Spleen (tissue), 11 donors: ENCODE measurements around the gene EPAS1. TPM values are rescaled to one million over a fixed set of nuclear protein-coding genes. Genes with fewer than 3 reads are reported as not detected.
A peak's percentile ranks its signal among the peaks of the same experiment; 100 is the strongest.

Experiments
- DNase-seq: peaks from one replicate; pipeline ENCODE4 v3.0.0-alpha.2; 2020
- H3K27ac ChIP-seq, 8 donors: fragments of 200-600 bp; sonication (generic) in 7 of 8; 1 replicate in 4 of 8; 2 replicates in 4 of 8; pipeline versions ENCODE4 v1.5.0 to v1.8.0; 2016 to 2021; ENCODE audit warnings: inconsistent platforms in 4 of 8, mild to moderate bottlenecking in 4 of 8, moderate library complexity in 1 of 8
- H3K27me3 ChIP-seq, 7 donors: fragments of 200-600 bp; sonication (generic) in 6 of 7; replicated peaks in 1 of 7; 1 replicate in 4 of 7; 2 replicates in 3 of 7; pipeline versions ENCODE4 v1.5.0 to v1.8.0; 2016 to 2021; ENCODE audit warnings: inconsistent platforms in 3 of 7, mild to moderate bottlenecking in 1 of 7
- H3K36me3 ChIP-seq, 6 donors: fragments of 200-600 bp; sonication (generic) in 5 of 6; 1 replicate in 4 of 6; 2 replicates in 2 of 6; pipeline versions ENCODE4 v1.5.0 to v1.8.0; 2016 to 2021; ENCODE audit warnings: inconsistent platforms in 2 of 6
- H3K4me1 ChIP-seq, 6 donors: fragments of 200-600 bp; sonication (generic) in 5 of 6; 1 replicate in 3 of 6; 2 replicates in 3 of 6; pipeline versions ENCODE4 v1.5.0 to v1.8.0; 2016 to 2021; ENCODE audit warnings: inconsistent platforms in 3 of 6
- H3K4me3 ChIP-seq, 8 donors: fragments of 200-600 bp; sonication (generic) in 7 of 8; 1 replicate in 4 of 8; 2 replicates in 4 of 8; pipeline versions ENCODE4 v1.5.0 to v1.8.0; 2016 to 2021; ENCODE audit warnings: inconsistent platforms in 4 of 8, mild to moderate bottlenecking in 4 of 8, moderate library complexity in 2 of 8
- H3K9me3 ChIP-seq, 8 donors: fragments of 200-600 bp; sonication (generic) in 7 of 8; 1 replicate in 4 of 8; 2 replicates in 4 of 8; pipeline versions ENCODE4 v1.5.0 to v1.8.0; 2016 to 2021; ENCODE audit warnings: inconsistent platforms in 4 of 8
- POLR2A ChIP-seq, 3 donors: fragments of 450-650 bp; IDR thresholded peaks; one replicate each; pipeline ENCODE4 v1.5.1; 2017; ENCODE audit warnings: antibody characterized with exemption in 3 of 3, mild to moderate bottlenecking in 1 of 3
- POLR2AphosphoS5 ChIP-seq, 3 donors: sonication (generic); formaldehyde crosslinking; IDR thresholded peaks; one replicate each; pipeline ENCODE4 v1.5.1; 2017; ENCODE audit warnings: antibody characterized with exemption in 3 of 3
- WGBS, 5 donors: extraction: QIAGEN DNeasy Blood & Tissue Kit in 3 of 5; methylation state at CpG; one replicate each; pipeline versions ENCODE4 v1.1.5 to v1.1.7; 2013 to 2018; 5-methylcytosine and 5-hydroxymethylcytosine counted together
- intact Hi-C: fragments of 100-400 bp; cut with DNase I; formaldehyde crosslinking; loops from one replicate; pipeline ENCODE4 v1.15.0; 2023; ENCODE audit warnings: low total_unique reads
- polyA plus RNA-seq, 3 donors: library from polyadenylated mRNA; stranded (reverse); fragments of 200-250 nt; gene quantifications; one replicate each; pipeline ENCODE4 v1.2.1, GENCODE V29; 2013
- total RNA-seq, 7 donors: library from RNA; depleted of rRNA in 3 of 7; stranded (reverse); fragments of >200 nt in 3 of 7; fragmentation: NEBNext Ultra II Directional in 4 of 7; extraction: Animal tissue kit (Norgen Biotek cat#: 25700) in 4 of 7; gene quantifications; one replicate each; pipeline versions ENCODE4 v1.1.0 to v1.2.1, GENCODE V29; 2016 to 2021
- TF ChIP-seq, protein P1 (sequence below), 11 experiments: fragments of 200-600 bp in 7 of 11; fragments of 450-650 bp in 4 of 11; sonication (generic) in 4 of 11; IDR thresholded peaks in 8 of 11; conservative IDR thresholded peaks in 3 of 11; 1 replicate in 7 of 11; 2 replicates in 4 of 11; pipeline versions ENCODE4 v1.4.0 to v1.8.0; 2016 to 2021; ENCODE audit warnings: antibody characterized with exemption in 11 of 11, inconsistent platforms in 4 of 11, mild to moderate bottlenecking in 1 of 11
- donor health status: healthy with polysubstance abuse.
- donor health status: DM: no; HTN: no; CAD: no; lungs with moderate emphysema.
- donor health status: DM: no; HTN: no; CAD: no.
- donor health status: Bipolar disorder and iron deficiency.
- donor health status: healthy.
- donor health status: DM: no; HTN: no; CAD: no.
- donor health status: DM: yes; HTN: yes; CAD: no.

Gene EPAS1
- total and polyA plus RNA-seq, 10 donors: 30.5 to 330 (median 213) TPM

DNA sequence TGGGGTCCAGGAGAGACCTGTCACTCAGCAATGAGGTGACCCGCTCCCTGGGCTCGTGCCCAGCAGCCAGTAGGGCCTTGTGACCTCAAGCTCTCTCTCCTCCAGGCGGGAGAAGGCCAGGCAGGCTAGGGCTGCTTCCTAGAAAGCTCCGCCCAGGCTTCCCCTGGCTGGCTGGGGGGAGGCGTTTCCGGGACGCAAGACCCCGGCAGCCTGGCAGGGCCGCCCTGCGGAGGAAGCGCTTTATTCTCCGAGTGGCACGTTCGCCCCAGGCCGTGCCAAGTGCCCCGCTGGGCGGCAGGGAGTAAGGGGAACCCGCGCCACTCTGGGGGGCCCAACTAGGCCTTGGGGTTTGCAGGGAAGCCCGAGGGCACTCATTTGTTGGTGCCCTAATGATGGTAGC, 21.2 kb upstream of the EPAS1 start:
- intact Hi-C loops: no loop called here
- no peaks in the 10 kb centered on the region for H3K36me3 ChIP-seq
- peak overlapping the region in 1 of 8 donors; percentile 22 for H3K4me3 ChIP-seq
- peak; percentile 72 to 89 (median 88) for TF ChIP-seq POLR2AphosphoS5 (IDR thresholded peaks at IDR 0.05)
- TF ChIP-seq, protein P1, sequence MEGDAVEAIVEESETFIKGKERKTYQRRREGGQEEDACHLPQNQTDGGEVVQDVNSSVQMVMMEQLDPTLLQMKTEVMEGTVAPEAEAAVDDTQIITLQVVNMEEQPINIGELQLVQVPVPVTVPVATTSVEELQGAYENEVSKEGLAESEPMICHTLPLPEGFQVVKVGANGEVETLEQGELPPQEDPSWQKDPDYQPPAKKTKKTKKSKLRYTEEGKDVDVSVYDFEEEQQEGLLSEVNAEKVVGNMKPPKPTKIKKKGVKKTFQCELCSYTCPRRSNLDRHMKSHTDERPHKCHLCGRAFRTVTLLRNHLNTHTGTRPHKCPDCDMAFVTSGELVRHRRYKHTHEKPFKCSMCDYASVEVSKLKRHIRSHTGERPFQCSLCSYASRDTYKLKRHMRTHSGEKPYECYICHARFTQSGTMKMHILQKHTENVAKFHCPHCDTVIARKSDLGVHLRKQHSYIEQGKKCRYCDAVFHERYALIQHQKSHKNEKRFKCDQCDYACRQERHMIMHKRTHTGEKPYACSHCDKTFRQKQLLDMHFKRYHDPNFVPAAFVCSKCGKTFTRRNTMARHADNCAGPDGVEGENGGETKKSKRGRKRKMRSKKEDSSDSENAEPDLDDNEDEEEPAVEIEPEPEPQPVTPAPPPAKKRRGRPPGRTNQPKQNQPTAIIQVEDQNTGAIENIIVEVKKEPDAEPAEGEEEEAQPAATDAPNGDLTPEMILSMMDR (IDR thresholded peaks at IDR 0.05 in 8 of 11, conservative IDR thresholded peaks at IDR 0.05 in 3 of 11): peak in 5 of 11 experiments; percentile 8 to 27 (median 16)
- TF ChIP-seq POLR2A (IDR thresholded peaks at IDR 0.05): no peak
- H3K27ac ChIP-seq: peak overlapping the region; percentile 42 to 84 (median 70)
- peaks cover 4 to 36% (median 21%) of the 10 kb centered on the region in 6 donors for H3K4me1 ChIP-seq
- peaks cover 0 to 29% (median 0%) of the 10 kb centered on the region in 7 donors for H3K27me3 ChIP-seq
- WGBS, 5 donors: 3 to 15% (median 9%) methylated on average over 10 to 20 of the region's 20 CpGs
- H3K9me3 ChIP-seq: no peaks in the 10 kb centered on the region
- peak; percentile 89 for DNase-seq

DNA sequence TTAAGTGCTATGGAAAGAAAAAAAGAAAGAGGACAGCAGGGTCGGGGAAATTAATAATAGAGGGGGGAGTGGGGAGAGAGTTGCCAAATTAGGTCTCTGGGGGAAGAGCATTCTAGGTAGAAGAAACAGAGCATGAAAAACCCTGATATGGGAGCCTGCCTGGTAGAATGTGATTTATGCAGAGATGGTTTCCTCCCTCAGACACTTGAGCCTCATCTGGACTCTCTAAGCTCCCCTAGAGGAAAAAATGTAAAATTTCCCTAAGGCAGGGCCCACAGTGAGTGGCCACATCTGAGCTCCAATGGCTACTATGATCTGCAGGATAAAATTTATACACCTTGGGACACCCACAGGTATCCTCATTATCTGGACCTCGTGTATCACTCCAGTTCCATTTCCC, 20.6 kb upstream of the EPAS1 start:
- no peaks in the 10 kb centered on the region for H3K36me3 ChIP-seq
- intact Hi-C loops: no loop called here
- H3K27me3 ChIP-seq: peaks cover 0 to 29% (median 0%) of the 10 kb centered on the region in 7 donors

DNA sequence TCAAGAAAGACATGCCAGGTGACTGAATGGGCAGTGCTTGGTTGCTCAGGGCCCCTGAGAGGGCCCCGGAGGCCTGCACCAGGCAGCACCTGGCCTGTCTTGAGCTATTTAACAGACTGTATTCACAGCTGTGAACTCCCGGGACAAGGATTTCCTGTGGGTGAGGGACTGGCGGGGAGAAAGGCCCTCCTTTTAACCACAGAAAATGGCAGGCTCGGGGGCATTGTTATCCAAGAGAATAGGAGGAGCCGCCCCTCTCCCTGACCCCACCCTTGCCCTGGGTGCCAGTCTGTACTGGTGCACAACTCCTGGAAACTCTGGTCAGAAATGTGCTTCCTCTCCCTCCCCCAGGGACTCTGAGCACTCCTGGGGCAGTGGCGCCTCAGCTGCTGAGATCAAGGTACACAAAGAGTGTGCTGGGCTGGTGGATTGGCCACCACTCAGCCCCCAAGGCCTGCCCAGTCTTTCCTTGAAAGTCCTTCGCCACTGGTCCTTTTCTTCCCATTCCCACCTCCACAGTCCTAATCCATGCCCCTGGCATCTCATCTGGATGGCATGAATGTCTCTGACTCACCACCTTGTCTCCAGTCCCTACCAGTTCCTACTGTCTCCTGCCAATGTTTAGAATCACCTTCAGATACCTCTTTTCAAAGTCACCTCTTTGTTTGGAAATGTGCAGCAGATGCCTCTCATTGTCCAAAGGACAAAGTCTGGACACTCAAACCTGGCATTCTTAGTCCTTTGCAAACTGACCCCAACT, 19.6 kb upstream of the EPAS1 start:
- Histone ChIP-seq H3K9me3 (no peaks in the 10 kb centered on the region), H3K4me3 (no peak overlapping the region), H3K36me3 (no peaks in the 10 kb centered on the region), H3K27me3 (peaks cover 0 to 29% (median 0%) of the 10 kb centered on the region in 7 donors), H3K27ac (peak overlapping the region in 4 of 8 donors; percentile 30 to 84 (median 73)), H3K4me1 (peaks cover 4 to 36% (median 21%) of the 10 kb centered on the region in 6 donors)
- 32 to 46% (median 38%) methylated on average over 6 to 7 of the region's 7 CpGs for WGBS, 5 donors
- intact Hi-C loops: no loop called here
- TF ChIP-seq, protein P1 (IDR thresholded peaks at IDR 0.05 in 8 of 11, conservative IDR thresholded peaks at IDR 0.05 in 3 of 11): no peak
- peak in 1 of 3 donors; percentile 21 for TF ChIP-seq POLR2AphosphoS5 (IDR thresholded peaks at IDR 0.05)
- DNase-seq: no peak

More for the DNA sequence above, 20.6 kb upstream of the EPAS1 start:
- no peak for TF ChIP-seq POLR2AphosphoS5 (IDR thresholded peaks at IDR 0.05)
- TF ChIP-seq, protein P1 (IDR thresholded peaks at IDR 0.05 in 8 of 11, conservative IDR thresholded peaks at IDR 0.05 in 3 of 11): peak in 3 of 11 experiments; percentile 10 to 17 (median 11)
- Histone ChIP-seq H3K9me3 (no peaks in the 10 kb centered on the region), H3K4me1 (peaks cover 4 to 36% (median 21%) of the 10 kb centered on the region in 6 donors), H3K4me3 (no peak overlapping the region), H3K27ac (peak overlapping the region in 5 of 8 donors; percentile 68 to 84 (median 78))
- no peak for DNase-seq
- 36 to 52% (median 45%) methylated on average over 2 of the region's 2 CpGs for WGBS, 5 donors

DNA sequence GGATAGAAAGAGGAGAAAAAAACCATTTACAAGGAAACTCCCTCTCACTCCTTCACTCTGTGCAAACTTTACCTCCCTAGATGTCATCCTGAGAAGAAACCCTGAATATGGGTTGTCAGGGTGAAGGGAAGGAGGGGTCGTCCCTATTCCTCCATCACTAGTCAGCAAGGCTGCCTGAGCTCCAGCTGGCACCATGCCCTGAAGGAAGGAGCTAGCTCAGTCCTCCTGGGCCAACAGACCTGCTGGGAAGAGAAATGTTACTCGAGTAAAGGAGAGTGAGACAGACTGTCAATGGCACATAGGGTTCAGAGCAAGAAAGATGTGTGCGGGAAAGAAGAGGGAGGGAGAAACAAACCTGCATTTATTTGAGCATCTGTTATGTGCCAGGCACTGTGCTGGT, 18.3 kb upstream of the EPAS1 start:
- TF ChIP-seq, protein P1 (IDR thresholded peaks at IDR 0.05 in 8 of 11, conservative IDR thresholded peaks at IDR 0.05 in 3 of 11): no peak
- no peak for TF ChIP-seq POLR2A (IDR thresholded peaks at IDR 0.05)
- TF ChIP-seq POLR2AphosphoS5 (IDR thresholded peaks at IDR 0.05): no peak
- peaks cover 0 to 29% (median 0%) of the 10 kb centered on the region in 7 donors for H3K27me3 ChIP-seq
- no peak for DNase-seq
- no peaks in the 10 kb centered on the region for H3K9me3 ChIP-seq
- H3K4me3 ChIP-seq: no peak overlapping the region
- no peak overlapping the region for H3K27ac ChIP-seq
- 65 to 79% (median 72%) methylated on average over 3 of the region's 3 CpGs for WGBS, 5 donors
- H3K36me3 ChIP-seq: no peaks in the 10 kb centered on the region
- intact Hi-C loops: no loop called here
- H3K4me1 ChIP-seq: peaks cover 4 to 27% (median 21%) of the 10 kb centered on the region in 6 donors
